Measurements from ENCODE around the gene ANKRD34A. TPM values are rescaled to one million over a fixed set of nuclear protein-coding genes. Genes with fewer than 3 reads are reported as not detected.

ANKRD34A gene
- total RNA-seq, 1 experiment from 2014 or later: 1.6 TPM

GRCh38 chr1:145916745-145917144, 47.6 kb downstream of the ANKRD34A start:
- no peak for DNase-seq (ENCODE audit: extremely low read depth, low read depth)

DNA sequence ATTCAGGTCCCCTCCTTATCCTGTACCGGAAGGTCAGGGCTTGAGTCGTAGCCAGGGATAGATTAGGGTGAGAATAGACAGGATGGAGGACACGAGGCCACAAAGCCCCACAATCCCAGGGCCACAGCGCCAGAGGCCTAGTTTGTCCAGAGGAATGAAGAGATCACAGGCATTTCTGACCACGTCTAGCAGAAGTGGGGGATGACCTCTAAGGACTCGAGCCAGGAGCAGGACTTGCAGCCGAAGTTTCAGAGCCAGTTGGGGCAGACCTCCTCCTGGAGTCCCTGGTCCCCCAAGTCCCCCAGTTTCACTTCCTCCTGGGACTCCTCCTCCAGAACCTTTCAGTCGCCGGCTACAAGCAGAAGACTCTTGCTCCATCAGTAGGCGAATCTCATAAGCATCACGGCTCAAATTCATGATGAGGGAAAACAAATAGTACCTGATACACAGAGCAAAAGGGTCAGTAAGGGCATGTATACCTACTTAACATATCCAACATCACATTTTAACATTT, 52.2 kb downstream of the ANKRD34A start:
- DNase-seq (ENCODE audit: extremely low read depth, low read depth): no peak

Other genes with a start within 250 kb of the ANKRD34A start
- not detected in 2 replicates for gene CD160, start 245.1 kb downstream of the ANKRD34A start, total RNA-seq (2014; rRNA removed; shearing (Covaris generic))
- 11.3 and 13.5 TPM in 2 replicates for gene RNF115, start 140.5 kb downstream of the ANKRD34A start, total RNA-seq (2014; rRNA removed; shearing (Covaris generic))
- gene POLR3C, start 140.4 kb downstream of the ANKRD34A start, total RNA-seq (2014; rRNA removed; shearing (Covaris generic)): 44.1 and 45.7 TPM in 2 replicates
- gene NUDT17, start 118.9 kb downstream of the ANKRD34A start, total RNA-seq (2014; rRNA removed; shearing (Covaris generic)): 9.3 and 10.7 TPM in 2 replicates
- 18.6 and 19.9 TPM in 2 replicates for gene PIAS3, start 105.5 kb downstream of the ANKRD34A start, total RNA-seq (2014; rRNA removed; shearing (Covaris generic))
- not detected in 2 replicates for gene ANKRD35, start 78.7 kb downstream of the ANKRD34A start, total RNA-seq (2014; rRNA removed; shearing (Covaris generic))
- gene ITGA10, start 54.5 kb downstream of the ANKRD34A start, total RNA-seq (2014; rRNA removed; shearing (Covaris generic)): 0.42 and 0.72 TPM in 2 replicates
- 26.5 and 29.2 TPM in 2 replicates for gene PEX11B, start 45.9 kb downstream of the ANKRD34A start, total RNA-seq (2014; rRNA removed; shearing (Covaris generic))
- 265 and 308 TPM in 2 replicates for gene RBM8A, start 37.1 kb downstream of the ANKRD34A start, total RNA-seq (2014; rRNA removed; shearing (Covaris generic))
- gene LIX1L, start 6.6 kb downstream of the ANKRD34A start, total RNA-seq (2014; rRNA removed; shearing (Covaris generic)): 48.1 and 51.0 TPM in 2 replicates
- gene POLR3GL, start 115 bp upstream of the ANKRD34A start, total RNA-seq (2014; rRNA removed; shearing (Covaris generic)): 28.7 and 36.2 TPM in 2 replicates
- 611 and 616 TPM in 2 replicates for gene TXNIP, start 32.0 kb upstream of the ANKRD34A start, total RNA-seq (2014; rRNA removed; shearing (Covaris generic))
- gene HJV, start 57.2 kb upstream of the ANKRD34A start, total RNA-seq (2014; rRNA removed; shearing (Covaris generic)): not detected in 2 replicates
- 0.72 and 0.77 TPM in 2 replicates for gene NBPF10, start 180.2 kb upstream of the ANKRD34A start, total RNA-seq (2014; rRNA removed; shearing (Covaris generic))